ENCODE results near the gene PLOD2.

The PLOD2 gene

DNA sequence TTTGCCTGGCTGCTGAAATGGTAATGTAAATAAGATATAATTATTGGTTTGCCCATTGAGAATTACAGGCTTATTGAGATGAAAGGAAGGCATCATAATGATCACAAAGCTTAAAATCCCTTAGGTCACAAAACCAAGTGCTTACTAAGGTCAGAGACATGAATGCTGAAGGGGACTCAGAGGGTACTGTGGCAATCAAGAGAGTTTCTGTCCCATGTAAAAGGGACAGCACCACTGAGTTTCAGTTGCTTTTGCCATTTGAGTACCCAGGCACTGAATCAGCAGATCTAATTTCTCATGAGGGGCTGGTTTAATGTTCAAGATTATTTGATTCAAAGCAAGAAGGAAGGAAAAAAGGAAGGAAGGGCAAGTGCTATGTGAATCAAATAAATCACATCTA is 127.0 kb downstream of the PLOD2 start:
- no peak for DNase-seq

DNA sequence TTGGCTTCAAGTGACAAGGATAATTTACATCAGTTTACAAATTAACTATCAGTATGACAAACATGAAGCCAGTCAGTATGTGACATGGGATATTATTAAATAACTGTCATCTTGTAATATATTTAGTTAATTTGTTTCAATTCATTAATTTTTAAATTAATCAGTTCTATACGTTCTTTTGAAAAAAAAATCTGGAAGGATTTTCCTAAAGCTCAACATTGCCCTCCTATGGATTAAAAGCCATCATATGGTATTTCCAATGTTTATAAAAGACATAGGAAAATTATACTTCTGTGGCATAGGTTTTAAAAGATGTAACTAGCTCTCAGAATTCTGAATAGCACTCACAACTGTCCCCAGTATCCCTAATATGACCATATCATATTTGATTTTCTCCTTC is 134.4 kb downstream of the PLOD2 start:
- DNase-seq: no peak

DNA sequence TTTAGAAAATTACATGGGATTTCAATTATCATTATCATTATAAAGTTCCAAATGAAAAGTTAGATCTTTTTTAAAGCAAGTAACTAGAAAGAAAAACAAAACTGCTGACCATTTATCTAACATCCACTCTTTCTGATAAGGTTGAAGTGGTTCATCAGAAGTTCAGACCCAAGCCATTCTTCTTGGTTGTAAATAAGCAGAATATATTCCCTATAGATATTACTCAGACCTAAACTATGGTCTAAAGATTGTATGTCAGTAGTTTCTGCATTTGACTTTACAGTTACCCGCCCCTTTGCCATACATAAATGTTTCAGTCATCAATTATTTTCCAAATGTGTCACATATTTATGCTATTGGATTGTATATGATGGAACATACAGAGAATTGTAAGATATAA is 136.7 kb downstream of the PLOD2 start:
- DNase-seq: no peak

DNA sequence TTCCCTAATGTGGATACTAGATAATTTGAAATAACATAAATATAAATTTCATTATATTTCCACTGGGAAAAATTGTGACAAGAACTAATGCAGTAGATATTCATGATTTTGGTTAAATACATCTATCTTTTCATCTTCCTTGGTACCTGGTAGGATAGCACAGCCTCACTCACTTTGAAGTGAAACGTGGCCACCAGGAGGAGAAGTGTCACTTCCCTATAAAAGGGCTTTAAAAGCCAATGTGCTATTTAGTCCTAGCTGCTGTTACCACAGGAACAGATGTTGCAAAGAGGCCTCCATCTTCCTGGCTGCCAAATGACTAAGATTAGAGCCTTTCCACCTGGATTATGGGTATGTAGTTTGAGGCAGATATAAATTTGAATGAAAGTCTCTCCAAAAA is 140.0 kb downstream of the PLOD2 start:
- no peak for DNase-seq

DNA sequence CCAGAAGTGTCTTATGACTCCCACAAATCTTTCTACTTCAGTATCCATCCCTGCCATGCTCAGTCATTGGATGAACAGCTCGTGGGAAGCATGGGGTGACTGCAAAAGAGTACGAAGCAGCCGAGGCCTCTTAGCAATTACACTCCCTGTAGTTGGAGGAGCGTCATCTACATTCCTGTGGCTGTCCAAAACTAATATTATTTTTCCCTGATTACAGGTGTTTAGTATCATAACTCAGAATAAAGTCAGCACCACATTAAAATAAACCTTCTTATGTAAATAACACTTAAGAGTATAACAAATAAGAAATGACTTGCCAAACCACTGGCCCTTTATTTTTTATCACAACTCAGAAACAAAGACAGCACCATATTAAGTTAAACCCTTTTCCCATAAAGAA is 141.5 kb downstream of the PLOD2 start:
- no peak for DNase-seq

Measured in NCI-H187 treated with DMSO at 0.1 percent for 48 hours (cell line).